ENCODE data around the gene CAND2.

Gene CAND2

GRCh38 chr3:12812812-12813211, 16.3 kb downstream of the CAND2 start:
- no peak overlapping the region for H3K4me3 ChIP-seq (ENCODE audit: severe bottlenecking)
- no peak overlapping the region for H3K27ac ChIP-seq (ENCODE audit: poor library complexity, severe bottlenecking)
- H3K4me1 ChIP-seq (ENCODE audit: insufficient read depth, poor library complexity, severe bottlenecking), result no peaks in the 10 kb centered on the region
- no peaks in the 10 kb centered on the region for H3K36me3 ChIP-seq (ENCODE audit: low read depth)
- ATAC-seq (ENCODE audit: low read depth) (no peak), DNase-seq (ENCODE audit: low spot score) (no peak)
- H3K9me3 ChIP-seq (ENCODE audit: severe bottlenecking), result no peaks in the 10 kb centered on the region
- TF ChIP-seq CTCF (IDR thresholded peaks at IDR 0.05; ENCODE audit: poor library complexity, severe bottlenecking), result no peak
- no peaks in the 10 kb centered on the region for H3K27me3 ChIP-seq (ENCODE audit: insufficient read depth, poor library complexity, severe bottlenecking)

GRCh38 chr3:12813967-12814366, 17.5 kb downstream of the CAND2 start:
- TF ChIP-seq CTCF (IDR thresholded peaks at IDR 0.05; ENCODE audit: poor library complexity, severe bottlenecking), result no peak
- ATAC-seq (ENCODE audit: low read depth), result no peak
- Histone ChIP-seq H3K9me3 (ENCODE audit: severe bottlenecking) (no peaks in the 10 kb centered on the region), H3K4me1 (ENCODE audit: insufficient read depth, poor library complexity, severe bottlenecking) (no peaks in the 10 kb centered on the region), H3K27ac (ENCODE audit: poor library complexity, severe bottlenecking) (no peak overlapping the region), H3K4me3 (ENCODE audit: severe bottlenecking) (no peak overlapping the region), H3K36me3 (ENCODE audit: low read depth) (no peaks in the 10 kb centered on the region), H3K27me3 (ENCODE audit: insufficient read depth, poor library complexity, severe bottlenecking) (no peaks in the 10 kb centered on the region)
- no peak for DNase-seq (ENCODE audit: low spot score)

- no peak for TF ChIP-seq CTCF (IDR thresholded peaks at IDR 0.05; ENCODE audit: poor library complexity, severe bottlenecking)
- no peaks in the 10 kb centered on the region for H3K4me1 ChIP-seq (ENCODE audit: insufficient read depth, poor library complexity, severe bottlenecking)
- no peak overlapping the region for H3K4me3 ChIP-seq (ENCODE audit: severe bottlenecking)
- H3K36me3 ChIP-seq (ENCODE audit: low read depth), result no peaks in the 10 kb centered on the region
- no peak overlapping the region for H3K27ac ChIP-seq (ENCODE audit: poor library complexity, severe bottlenecking)
- H3K9me3 ChIP-seq (ENCODE audit: severe bottlenecking), result no peaks in the 10 kb centered on the region
- H3K27me3 ChIP-seq (ENCODE audit: insufficient read depth, poor library complexity, severe bottlenecking), result no peaks in the 10 kb centered on the region
- no peak for ATAC-seq (ENCODE audit: low read depth)
- no peak for DNase-seq (ENCODE audit: low spot score)
Measured at GRCh38 chr3:12815078-12815477, 18.6 kb downstream of the CAND2 start.

GRCh38 chr3:12815719-12816118, 19.2 kb downstream of the CAND2 start:
- DNase-seq (ENCODE audit: low spot score), result no peak
- Histone ChIP-seq H3K9me3 (ENCODE audit: severe bottlenecking) (no peaks in the 10 kb centered on the region), H3K4me1 (ENCODE audit: insufficient read depth, poor library complexity, severe bottlenecking) (no peaks in the 10 kb centered on the region), H3K27me3 (ENCODE audit: insufficient read depth, poor library complexity, severe bottlenecking) (no peaks in the 10 kb centered on the region), H3K36me3 (ENCODE audit: low read depth) (no peaks in the 10 kb centered on the region), H3K4me3 (ENCODE audit: severe bottlenecking) (no peak overlapping the region), H3K27ac (ENCODE audit: poor library complexity, severe bottlenecking) (no peak overlapping the region)
- TF ChIP-seq CTCF (IDR thresholded peaks at IDR 0.05; ENCODE audit: poor library complexity, severe bottlenecking), result no peak
- ATAC-seq (ENCODE audit: low read depth), result no peak

- TF ChIP-seq CTCF (IDR thresholded peaks at IDR 0.05; ENCODE audit: poor library complexity, severe bottlenecking), result no peak
- Histone ChIP-seq H3K27me3 (ENCODE audit: insufficient read depth, poor library complexity, severe bottlenecking) (no peaks in the 10 kb centered on the region), H3K4me3 (ENCODE audit: severe bottlenecking) (no peak overlapping the region), H3K9me3 (ENCODE audit: severe bottlenecking) (no peaks in the 10 kb centered on the region), H3K4me1 (ENCODE audit: insufficient read depth, poor library complexity, severe bottlenecking) (no peaks in the 10 kb centered on the region), H3K27ac (ENCODE audit: poor library complexity, severe bottlenecking) (no peak overlapping the region), H3K36me3 (ENCODE audit: low read depth) (no peaks in the 10 kb centered on the region)
- ATAC-seq (ENCODE audit: low read depth), result no peak
- DNase-seq (ENCODE audit: low spot score), result no peak
Measured at GRCh38 chr3:12816521-12817342, 20.3 kb downstream of the CAND2 start.

Measured in RWPE2 (cell line).